GM12873 (cell line): ENCODE data around the gene HK1.

ENCODE experiments used
- CTCF ChIP-seq: IDR thresholded peaks from 2 replicates; pipeline ENCODE4 v1.5.1; 2012; ENCODE audit warnings: low read depth, mild to moderate bottlenecking, moderate library complexity, low read length, control low read depth; ENCODE audit not compliant: insufficient read depth; ENCODE audit errors: missing control alignments

The HK1 gene

GRCh38 chr10:69449841-69450240 is 171.5 kb downstream of the HK1 start:
- peak; percentile 63 for TF ChIP-seq CTCF

GRCh38 chr10:69451209-69451783 is 173.0 kb downstream of the HK1 start, which contains the start of gene TSPAN15:
Gene TSPAN15 (plus strand): TSS chr10:69451465. CDS start chr10:69451595, 130 bp downstream.
- no peak for TF ChIP-seq CTCF
